Prostate gland (tissue), 2 donors: ENCODE measurements around the gene DMBT1. TPM values are rescaled to one million over a fixed set of nuclear protein-coding genes. Genes with fewer than 3 reads are reported as not detected.
"Not testable (repeated sequence)": the region's sequence is repeated elsewhere in the genome, so short reads cannot be mapped to it uniquely, and the experiment has no call there.

ENCODE experiments used
- DNase-seq: peaks from one replicate; pipeline ENCODE4 v3.0.0-alpha.2; 2019; ENCODE audit warnings: low spot score
- H3K27ac ChIP-seq, 2 donors: fragments of 200-600 bp; sonication (generic); 2 replicates each; pipeline ENCODE4 v1.5.1; 2017 to 2019
- H3K27me3 ChIP-seq: fragments of 200-600 bp; sonication (generic); replicated peaks from 2 replicates; pipeline ENCODE4 v1.5.1; 2019; ENCODE audit not compliant: insufficient read depth
- H3K36me3 ChIP-seq, 2 donors: fragments of 200-600 bp; sonication (generic); 1 replicate in 1 of 2; 2 replicates in 1 of 2; pipeline versions ENCODE4 v1.5.1 to v1.8.1; 2017 to 2019
- H3K4me1 ChIP-seq: fragments of 200-600 bp; sonication (generic); replicated peaks from 2 replicates; pipeline ENCODE4 v1.5.1; 2019
- H3K4me3 ChIP-seq, 2 donors: fragments of 200-600 bp; sonication (generic); 2 replicates each; pipeline ENCODE4 v1.5.1; 2017 to 2019
- H3K9me3 ChIP-seq: fragments of 200-600 bp; sonication (generic); 2 replicates; pipeline ENCODE4 v1.5.1; 2017
- POLR2A ChIP-seq: fragments of 450-650 bp; IDR thresholded peaks from one replicate; pipeline ENCODE4 v1.6.1; 2016; ENCODE audit warnings: antibody characterized with exemption, mild to moderate bottlenecking
- POLR2AphosphoS5 ChIP-seq: sonication (generic); formaldehyde crosslinking; IDR thresholded peaks from one replicate; pipeline ENCODE4 v1.6.1; 2017; ENCODE audit warnings: antibody characterized with exemption
- WGBS: methylation state at CpG from one replicate; pipeline ENCODE4 v1.1.5; 2018; 5-methylcytosine and 5-hydroxymethylcytosine counted together
- intact Hi-C: fragments of 100-400 bp; cut with DNase I; formaldehyde crosslinking; loops from one replicate; pipeline ENCODE4 v1.14.2; 2022
- total RNA-seq, 2 donors: library from RNA; depleted of rRNA; stranded (reverse); fragments of >200 nt; gene quantifications; one replicate each; pipeline ENCODE4 v1.1.0, GENCODE V29; 2016
- TF ChIP-seq, protein P1 (sequence below), 4 experiments: fragments of 200-600 bp in 2 of 4; fragments of 450-650 bp in 2 of 4; sonication (generic) in 2 of 4; IDR thresholded peaks; 1 replicate in 3 of 4; 2 replicates in 1 of 4; pipeline ENCODE4 v1.5.1; 2016 to 2019; ENCODE audit warnings: antibody characterized with exemption in 4 of 4, mild to moderate bottlenecking in 2 of 4, moderate library complexity in 2 of 4

Gene DMBT1
- total RNA-seq, 2 donors from 2014 or later: 0.51 to 4.6 TPM

DNA sequence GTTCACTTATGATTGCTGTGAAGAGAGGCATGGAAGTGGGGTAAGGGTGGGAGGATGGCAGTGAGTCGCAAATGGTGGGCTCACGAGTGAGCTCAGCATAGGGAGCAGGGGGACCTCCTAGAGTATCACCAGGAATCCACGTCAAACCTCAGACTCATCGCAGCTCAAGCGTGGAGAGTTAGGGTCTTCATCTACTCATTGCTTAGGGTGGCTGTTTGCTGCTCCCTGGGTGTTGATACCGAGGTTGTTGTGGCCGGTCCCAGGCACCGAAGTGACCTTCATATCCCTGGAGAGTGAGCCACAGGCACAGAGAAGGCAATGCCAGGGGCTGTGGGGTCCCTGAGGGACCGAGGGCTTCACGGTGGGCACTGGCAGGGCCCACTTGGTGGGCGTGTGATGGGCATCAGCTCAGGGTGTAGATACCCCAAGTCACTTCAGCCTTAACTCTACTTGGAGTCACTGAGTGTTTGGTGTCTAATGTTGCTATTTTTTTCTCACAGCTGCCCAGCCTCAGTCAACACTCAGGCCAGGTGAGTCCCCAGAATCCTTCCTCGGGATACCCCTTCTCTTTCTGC lies 16.8 kb downstream of the DMBT1 start:
- no peaks in the 10 kb centered on the region for H3K36me3 ChIP-seq
- no peaks in the 10 kb centered on the region for H3K4me1 ChIP-seq
- WGBS: 86% methylated on average over 10 of the region's 12 CpGs
- intact Hi-C loops: no loop called here
- no peak overlapping the region for H3K27ac ChIP-seq
- no peaks in the 10 kb centered on the region for H3K27me3 ChIP-seq
- no peak overlapping the region for H3K4me3 ChIP-seq
- DNase-seq: no peak
- H3K9me3 ChIP-seq: no peaks in the 10 kb centered on the region
- TF ChIP-seq POLR2A (no peak), POLR2AphosphoS5 (no peak)
- TF ChIP-seq, protein P1, sequence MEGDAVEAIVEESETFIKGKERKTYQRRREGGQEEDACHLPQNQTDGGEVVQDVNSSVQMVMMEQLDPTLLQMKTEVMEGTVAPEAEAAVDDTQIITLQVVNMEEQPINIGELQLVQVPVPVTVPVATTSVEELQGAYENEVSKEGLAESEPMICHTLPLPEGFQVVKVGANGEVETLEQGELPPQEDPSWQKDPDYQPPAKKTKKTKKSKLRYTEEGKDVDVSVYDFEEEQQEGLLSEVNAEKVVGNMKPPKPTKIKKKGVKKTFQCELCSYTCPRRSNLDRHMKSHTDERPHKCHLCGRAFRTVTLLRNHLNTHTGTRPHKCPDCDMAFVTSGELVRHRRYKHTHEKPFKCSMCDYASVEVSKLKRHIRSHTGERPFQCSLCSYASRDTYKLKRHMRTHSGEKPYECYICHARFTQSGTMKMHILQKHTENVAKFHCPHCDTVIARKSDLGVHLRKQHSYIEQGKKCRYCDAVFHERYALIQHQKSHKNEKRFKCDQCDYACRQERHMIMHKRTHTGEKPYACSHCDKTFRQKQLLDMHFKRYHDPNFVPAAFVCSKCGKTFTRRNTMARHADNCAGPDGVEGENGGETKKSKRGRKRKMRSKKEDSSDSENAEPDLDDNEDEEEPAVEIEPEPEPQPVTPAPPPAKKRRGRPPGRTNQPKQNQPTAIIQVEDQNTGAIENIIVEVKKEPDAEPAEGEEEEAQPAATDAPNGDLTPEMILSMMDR (IDR thresholded peaks at IDR 0.05): no peak

DNA sequence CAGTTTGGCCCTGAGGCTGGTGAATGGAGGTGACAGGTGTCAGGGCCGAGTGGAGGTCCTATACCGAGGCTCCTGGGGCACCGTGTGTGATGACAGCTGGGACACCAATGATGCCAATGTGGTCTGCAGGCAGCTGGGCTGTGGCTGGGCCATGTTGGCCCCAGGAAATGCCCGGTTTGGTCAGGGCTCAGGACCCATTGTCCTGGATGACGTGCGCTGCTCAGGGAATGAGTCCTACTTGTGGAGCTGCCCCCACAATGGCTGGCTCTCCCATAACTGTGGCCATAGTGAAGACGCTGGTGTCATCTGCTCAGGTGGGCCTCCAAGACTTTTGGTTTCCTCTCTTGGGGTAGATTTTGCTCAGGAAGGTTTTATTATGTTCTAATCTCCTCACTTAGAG lies 25.5 kb downstream of the DMBT1 start:
- WGBS: 100% methylated on average over 5 of the region's 7 CpGs
- H3K9me3 ChIP-seq, intact Hi-C loops, H3K27me3 ChIP-seq, H3K27ac ChIP-seq, DNase-seq, H3K4me1 ChIP-seq, H3K4me3 ChIP-seq, H3K36me3 ChIP-seq: not testable (repeated sequence)

DNA sequence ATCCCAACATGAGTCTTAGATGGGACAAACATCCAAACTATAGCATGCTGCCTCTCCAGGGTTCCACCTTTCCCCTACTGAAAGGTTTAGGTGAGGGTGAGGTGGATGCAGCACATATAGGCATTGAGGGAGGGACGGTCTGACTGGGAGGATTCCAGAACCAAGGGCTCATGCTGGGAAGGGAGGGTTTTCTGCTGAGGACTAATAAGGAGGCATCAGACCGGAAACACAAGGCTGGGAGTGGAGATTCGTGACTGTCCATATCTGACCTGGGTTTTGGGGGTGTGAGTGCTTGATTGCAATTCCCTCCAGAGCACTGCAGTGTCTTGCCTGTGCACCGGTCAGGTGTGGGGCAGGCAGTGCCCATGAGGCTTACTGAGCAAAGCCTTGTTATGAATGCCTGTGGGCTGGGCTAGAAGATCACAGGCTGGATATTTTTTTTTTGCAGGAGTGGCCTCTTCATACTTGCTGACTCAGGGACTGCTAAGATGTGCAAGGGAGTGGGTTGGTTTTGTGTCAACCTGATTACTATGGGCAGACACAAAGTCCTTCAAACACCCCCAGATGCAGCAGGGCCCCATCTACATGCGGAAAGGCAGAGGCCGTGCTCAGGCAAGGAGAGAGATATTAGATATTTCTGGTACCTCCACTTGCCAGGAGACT lies 26.7 kb downstream of the DMBT1 start:
- no peak for DNase-seq
- Histone ChIP-seq H3K27me3 (no peaks in the 10 kb centered on the region), H3K4me3 (no peak overlapping the region), H3K4me1 (no peaks in the 10 kb centered on the region), H3K27ac (no peak overlapping the region), H3K9me3 (no peaks in the 10 kb centered on the region), H3K36me3 (no peaks in the 10 kb centered on the region)
- TF ChIP-seq, protein P1 (IDR thresholded peaks at IDR 0.05): no peak
- intact Hi-C loops: no loop called here
- WGBS: 71% methylated on average over 4 of the region's 6 CpGs

DNA sequence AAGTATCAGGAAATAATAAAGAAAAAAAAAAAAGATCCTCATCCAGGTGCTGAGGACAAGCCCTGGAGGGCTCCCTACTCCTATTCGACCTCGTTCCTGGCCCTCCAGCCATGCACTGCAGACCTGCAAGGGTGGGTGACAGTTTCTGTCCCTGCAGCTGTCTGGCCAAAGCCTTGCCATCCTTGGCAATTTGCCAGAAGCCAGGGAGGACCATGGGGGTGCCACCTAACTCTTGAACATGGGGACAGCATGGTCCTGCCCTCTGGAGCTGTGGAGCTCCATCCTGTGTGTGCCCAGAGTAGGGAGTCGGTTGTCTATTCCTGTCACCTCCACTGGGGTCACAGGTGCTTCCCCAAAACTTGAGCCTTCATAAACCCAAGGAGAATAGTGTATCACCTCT lies 27.8 kb downstream of the DMBT1 start:
- Histone ChIP-seq H3K4me1 (no peaks in the 10 kb centered on the region), H3K27me3 (no peaks in the 10 kb centered on the region), H3K36me3 (no peaks in the 10 kb centered on the region), H3K27ac (no peak overlapping the region), H3K9me3 (no peaks in the 10 kb centered on the region), H3K4me3 (no peak overlapping the region)
- intact Hi-C loops: no loop called here
- TF ChIP-seq POLR2AphosphoS5 (no peak), POLR2A (no peak)
- TF ChIP-seq, protein P1 (IDR thresholded peaks at IDR 0.05): no peak
- 72% methylated on average over 2 of the region's 3 CpGs for WGBS
- no peak for DNase-seq

DNA sequence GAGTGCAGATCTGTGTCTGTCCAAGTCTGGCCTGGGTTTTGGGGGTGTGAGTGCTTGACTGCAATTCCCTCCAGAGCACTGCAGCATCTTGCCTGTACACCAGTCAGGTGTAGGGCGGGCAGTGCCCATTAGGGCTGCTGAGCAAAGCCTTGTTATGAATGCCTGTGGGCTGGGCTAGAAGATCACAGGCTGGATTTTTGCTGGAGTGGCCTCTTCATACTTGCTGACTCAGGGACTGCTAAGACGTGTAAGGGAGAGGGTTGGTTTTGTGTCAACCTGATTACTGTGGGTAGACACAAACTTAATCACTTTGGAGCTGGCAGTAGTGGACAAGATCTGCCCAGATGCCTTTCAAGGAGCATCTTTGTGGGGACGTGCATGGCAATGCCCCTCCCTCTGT lies 29.6 kb downstream of the DMBT1 start:
- DNase-seq: no peak
- Histone ChIP-seq H3K4me1 (no peaks in the 10 kb centered on the region), H3K27ac (no peak overlapping the region), H3K4me3 (no peak overlapping the region), H3K27me3 (no peaks in the 10 kb centered on the region), H3K36me3 (no peaks in the 10 kb centered on the region), H3K9me3 (no peaks in the 10 kb centered on the region)
- no peak for TF ChIP-seq POLR2AphosphoS5
- TF ChIP-seq, protein P1 (IDR thresholded peaks at IDR 0.05): no peak
- no peak for TF ChIP-seq POLR2A
- intact Hi-C loops: no loop called here
- 67% methylated on average over 3 of the region's 3 CpGs for WGBS
